ENCODE data around the gene SETBP1. TPM values are rescaled to one million over a fixed set of nuclear protein-coding genes. Genes with fewer than 3 reads are reported as not detected.

The SETBP1 gene
- total and polyA plus RNA-seq, 8 donors: 19.7 to 27.5 (median 21.5) TPM

- Histone ChIP-seq H3K36me3 (no peaks in the 10 kb centered on the region), H3K27ac (no peak overlapping the region), H3K4me1 (no peaks in the 10 kb centered on the region), H3K9me3 (peaks cover 0 to 2% of the 10 kb centered on the region in 2 donors), H3K4me3 (no peak overlapping the region), H3K27me3 (no peaks in the 10 kb centered on the region)
- intact Hi-C loops (cut with DNase I): no loop called here
- DNase-seq: no peak
- no peak for ATAC-seq
- TF ChIP-seq CTCF (IDR thresholded peaks at IDR 0.05): no peak
These were observed 402.7 kb downstream of the SETBP1 start for GRCh38 chr18:45083226-45083855.

GRCh38 chr18:45084206-45084605 lies 403.5 kb downstream of the SETBP1 start:
- no peak for TF ChIP-seq CTCF (IDR thresholded peaks at IDR 0.05)
- Histone ChIP-seq H3K9me3 (peaks cover 0 to 2% of the 10 kb centered on the region in 2 donors), H3K4me1 (no peaks in the 10 kb centered on the region), H3K27ac (no peak overlapping the region), H3K36me3 (no peaks in the 10 kb centered on the region), H3K4me3 (no peak overlapping the region), H3K27me3 (no peaks in the 10 kb centered on the region)
- intact Hi-C loops (cut with DNase I): no loop called here
- peak in 1 of 4 donors; percentile 52 for DNase-seq
- no peak for ATAC-seq

- Histone ChIP-seq H3K9me3 (peaks cover 0 to 2% of the 10 kb centered on the region in 2 donors), H3K27ac (no peak overlapping the region), H3K27me3 (no peaks in the 10 kb centered on the region), H3K4me3 (no peak overlapping the region), H3K4me1 (no peaks in the 10 kb centered on the region), H3K36me3 (no peaks in the 10 kb centered on the region)
- no peak for ATAC-seq
- no peak for TF ChIP-seq CTCF (IDR thresholded peaks at IDR 0.05)
- no peak for DNase-seq
- intact Hi-C loops (cut with DNase I): no loop called here
These were observed 405.4 kb downstream of the SETBP1 start for GRCh38 chr18:45085916-45086624.

- Histone ChIP-seq H3K9me3 (no peaks in the 10 kb centered on the region), H3K36me3 (no peaks in the 10 kb centered on the region), H3K4me3 (no peak overlapping the region), H3K27me3 (no peaks in the 10 kb centered on the region), H3K27ac (no peak overlapping the region), H3K4me1 (no peaks in the 10 kb centered on the region)
- ATAC-seq (no peak), DNase-seq (no peak)
- intact Hi-C loops (cut with DNase I): no loop called here
- no peak for TF ChIP-seq CTCF (IDR thresholded peaks at IDR 0.05)
These were observed 406.1 kb downstream of the SETBP1 start for GRCh38 chr18:45086777-45087176.

GRCh38 chr18:45090526-45091140 lies 409.9 kb downstream of the SETBP1 start:
- no peak for ATAC-seq
- Histone ChIP-seq H3K9me3 (no peaks in the 10 kb centered on the region), H3K27ac (no peak overlapping the region), H3K36me3 (no peaks in the 10 kb centered on the region), H3K27me3 (no peaks in the 10 kb centered on the region), H3K4me3 (no peak overlapping the region), H3K4me1 (no peaks in the 10 kb centered on the region)
- TF ChIP-seq CTCF (IDR thresholded peaks at IDR 0.05): no peak
- intact Hi-C loops (cut with DNase I): no loop called here
- DNase-seq: peak in 1 of 4 donors; percentile 16

Measured in left lung (tissue), 10 donors.